GM12878 (cell line): ENCODE data around the gene HSD17B13. TPM values are rescaled to one million over a fixed set of nuclear protein-coding genes. Genes with fewer than 3 reads are reported as not detected.

Source experiments
- ATAC-seq: fragments of 200-7000 bp; cut with Tn5 transposase; 3 replicates; pipeline ENCODE4 v1.9.1; 2020; ENCODE audit warnings: mild to moderate bottlenecking, moderate library complexity
- BruUV-seq: library from RNA; stranded (reverse); fragments of 400-500 nt; replicated peaks from 2 replicates; lab custom pipeline; 2021; lab: Mats Ljungman, UMichigan
- CTCF ChIA-PET: fragments of 300-600 bp; sonication (Branson Sonifier 250); formaldehyde crosslinking; extraction: SDS; loops from one replicate; lab custom pipeline; 2021; ENCODE audit warnings: inconsistent platforms; lab: Yijun Ruan, JAX
- POLR2A ChIA-PET: fragments of 350-600 bp; formaldehyde crosslinking; extraction: SDS; loops from one replicate; lab custom pipeline; 2021; ENCODE audit warnings: inconsistent platforms; lab: Charles Lee
- RAD21 ChIA-PET: fragments of 300-600 bp; sonication (Branson Sonifier 250); formaldehyde crosslinking; loops from one replicate; lab custom pipeline; 2023; ENCODE audit warnings: antibody characterized with exemption; ENCODE audit not compliant: unreplicated experiment; lab: Charles Lee
- SMC1A ChIA-PET: fragments of 300-600 bp; sonication (Branson Sonifier 250); formaldehyde crosslinking; loops from one replicate; lab custom pipeline; 2023; ENCODE audit not compliant: unreplicated experiment, uncharacterized antibody; lab: Charles Lee
- DNase-seq: peaks from one replicate; pipeline ENCODE4 v3.0.0-alpha.2; 2011; ENCODE audit warnings: low read depth, low spot score
- FAIRE-seq: peaks from 3 replicates; lab custom pipeline; 2011; peaks lifted over from hg19 to GRCh38; lab: Jason Lieb, UNC
- H2AFZ ChIP-seq: 2 replicates; pipeline ENCODE4 v1.6.0; 2011; ENCODE audit warnings: low read depth, low read length, control low read depth; ENCODE audit not compliant: control insufficient read depth
- H3K27ac ChIP-seq: 2 replicates; pipeline ENCODE4 v1.5.1; 2011; ENCODE audit warnings: control low read depth; ENCODE audit not compliant: control insufficient read depth, insufficient read depth
- H3K27me3 ChIP-seq, 2 experiments: replicated peaks in 1 of 2; 2 replicates each; pipeline versions ENCODE4 v1.6.0 to v1.6.1; 2011; ENCODE audit warnings: low read length in 1 of 2; ENCODE audit not compliant: control insufficient read depth in 2 of 2, insufficient read depth in 2 of 2
- H3K36me3 ChIP-seq, 2 experiments: 2 replicates each; pipeline ENCODE4 v1.5.1; 2011; ENCODE audit warnings: low read length in 1 of 2; ENCODE audit not compliant: control insufficient read depth in 2 of 2, insufficient read depth in 2 of 2
- H3K4me1 ChIP-seq: 2 replicates; pipeline ENCODE4 v1.6.1; 2011; ENCODE audit warnings: mild to moderate bottlenecking, low read length, moderate library complexity, mixed read lengths; ENCODE audit not compliant: control insufficient read depth, insufficient read depth
- H3K4me2 ChIP-seq: 2 replicates; pipeline ENCODE4 v1.6.0; 2011; ENCODE audit warnings: control low read depth; ENCODE audit not compliant: control insufficient read depth, insufficient read depth
- H3K4me3 ChIP-seq: fragments of 200-600 bp; sonication (generic); 2 replicates; pipeline ENCODE4 v1.5.1; 2016
- H3K79me2 ChIP-seq: 2 replicates; pipeline ENCODE4 v1.6.0; 2011; ENCODE audit warnings: low read length; ENCODE audit not compliant: control insufficient read depth, insufficient read depth
- H3K9ac ChIP-seq: 2 replicates; pipeline ENCODE4 v1.8.0; 2011; ENCODE audit warnings: low read length, control low read depth, mixed read lengths; ENCODE audit not compliant: control insufficient read depth, insufficient read depth
- H3K9me3 ChIP-seq: replicated peaks from 3 replicates; pipeline ENCODE4 v1.5.1; 2011; ENCODE audit warnings: mild to moderate bottlenecking, low read length; ENCODE audit not compliant: control insufficient read depth, insufficient read depth
- H4K20me1 ChIP-seq: 2 replicates; pipeline ENCODE4 v1.6.0; 2011; ENCODE audit not compliant: control insufficient read depth, insufficient read depth
- ESRRA ChIP-seq: IDR thresholded peaks from 2 replicates; pipeline ENCODE4 v1.6.1; 2012; ENCODE audit warnings: mild to moderate bottlenecking, low read length, improper control_type of control experiment
- GATAD2B ChIP-seq: fragments of 450-650 bp; conservative IDR thresholded peaks from 2 replicates; pipeline ENCODE4 v1.6.1; 2017; ENCODE audit warnings: low read depth, mild to moderate bottlenecking, moderate library complexity
- HCFC1 ChIP-seq: fragments of 150-350 bp; IDR thresholded peaks from 2 replicates; pipeline ENCODE4 v1.6.1; 2014; ENCODE audit warnings: low read length
- IKZF1 ChIP-seq: fragments of 450-650 bp; conservative IDR thresholded peaks from 2 replicates; pipeline ENCODE4 v1.6.1; 2017; ENCODE audit warnings: antibody characterized with exemption, mild to moderate bottlenecking
- JUNB ChIP-seq: IDR thresholded peaks from 2 replicates; pipeline ENCODE4 v1.6.1; 2016; ENCODE audit warnings: antibody characterized with exemption, mild to moderate bottlenecking
- KDM1A ChIP-seq: fragments of 200-600 bp; sonication (generic); IDR thresholded peaks from 2 replicates; pipeline ENCODE4 v1.6.1; 2016; ENCODE audit warnings: borderline replicate concordance
- MEF2A ChIP-seq: IDR thresholded peaks from 2 replicates; pipeline ENCODE4 v1.6.1; 2011; ENCODE audit warnings: low read depth, mild to moderate bottlenecking, low read length, moderate library complexity; ENCODE audit not compliant: insufficient read depth
- MXI1 ChIP-seq: fragments of 150-350 bp; IDR thresholded peaks from 2 replicates; pipeline ENCODE4 v1.6.1; 2011; ENCODE audit warnings: low read depth, mild to moderate bottlenecking, inconsistent platforms, low read length, improper control_type of control experiment
- POLR2AphosphoS2 ChIP-seq: IDR thresholded peaks from 2 replicates; pipeline ENCODE4 v1.6.1; 2011; ENCODE audit warnings: low read depth, mild to moderate bottlenecking, low read length, improper control_type of control experiment, moderate library complexity
- SMAD1 ChIP-seq: fragments of 450-650 bp; IDR thresholded peaks from 2 replicates; pipeline ENCODE4 v1.6.1; 2018; ENCODE audit warnings: mild to moderate bottlenecking, low read depth; ENCODE audit not compliant: partially characterized antibody
- SP1 ChIP-seq: IDR thresholded peaks from one replicate; pipeline ENCODE4 v1.6.1; 2011; ENCODE audit warnings: low read depth, low read length
- TCF3 ChIP-seq: IDR thresholded peaks from 2 replicates; pipeline ENCODE4 v1.6.1; 2012; ENCODE audit warnings: low read depth, mild to moderate bottlenecking, low read length, borderline replicate concordance; ENCODE audit not compliant: insufficient read depth
- YY1 ChIP-seq: IDR thresholded peaks from 2 replicates; pipeline ENCODE4 v1.6.1; 2011; ENCODE audit warnings: low read depth, mild to moderate bottlenecking, low read length
- ZBTB40 ChIP-seq: fragments of 450-650 bp; IDR thresholded peaks from 2 replicates; pipeline ENCODE4 v1.6.1; 2016; ENCODE audit warnings: mild to moderate bottlenecking, moderate library complexity, borderline replicate concordance
- ZNF622 ChIP-seq: fragments of 450-650 bp; IDR thresholded peaks from 2 replicates; pipeline ENCODE4 v1.6.1; 2017; ENCODE audit warnings: mild to moderate bottlenecking, inconsistent platforms
- WGBS: methylation state at CpG from one replicate; pipeline ENCODE4 v1.1.6; 2016; ENCODE audit warnings: low lambda C conversion rate; ENCODE audit not compliant: insufficient replicate concordance, insufficient coverage; ENCODE audit errors: missing lambda C conversion rate; 5-methylcytosine and 5-hydroxymethylcytosine counted together
- in situ Hi-C: fragments of 300-500 bp; cut with MboI; formaldehyde crosslinking; loops from 9 replicates; pipeline ENCODE4 v1.14.3; 2018; ENCODE audit warnings: mixed read lengths
- intact Hi-C: fragments of 100-400 bp; cut with micrococcal nuclease; formaldehyde crosslinking; loops from one replicate; pipeline ENCODE4 v1.14.2; 2022; ENCODE audit not compliant: unreplicated experiment
- polyA plus RNA-seq, 11 experiments: library from polyadenylated mRNA; depleted of rRNA in 4 of 11; unstranded in 6 of 11; stranded (reverse) in 5 of 11; fragments of >200 nt; fragmentation: Nextera tagmentation in 4 of 11; fragmentation: Illumina TruSeq in 1 of 11; extraction: Ambion mirVana in 4 of 11; extraction: Trizol in 1 of 11; gene quantifications; 1 replicate in 1 of 11; 2 replicates in 10 of 11; pipeline versions ENCODE4 v1.2.1 to v1.2.3, GENCODE V29; 2011 to 2016; ENCODE audit warnings: inconsistent platforms in 2 of 11, missing spikeins in 2 of 11, low read depth in 1 of 11
- total RNA-seq, 4 experiments: library from RNA; depleted of rRNA in 3 of 4; stranded (reverse); fragments of >200 nt in 3 of 4; fragmentation: Illumina TruSeq in 1 of 4; extraction: Trizol in 1 of 4; gene quantifications; 2 replicates each; pipeline versions ENCODE4 v1.2.1 to v1.2.3, GENCODE V29; 2013 to 2021
- TF ChIP-seq, protein P1 (sequence below): fragments of 450-650 bp; IDR thresholded peaks from 2 replicates; pipeline ENCODE4 v1.6.1; 2017; ENCODE audit warnings: mild to moderate bottlenecking

The HSD17B13 gene
- total and polyA plus RNA-seq, 10 of the 15 experiments (the other 5 are each of a cell fraction or from before 2014, with no cell fraction given): 0.03 to 0.09 (median 0.04) TPM; not detected in 4

GRCh38 chr4:87257523-87257922 is 65.2 kb downstream of the HSD17B13 start:
- Histone ChIP-seq H3K9me3 (no peaks in the 10 kb centered on the region; the same call in 1 of the 3 replicates), H2AFZ (no peak overlapping the region), H3K36me3 (no peaks in the 10 kb centered on the region), H3K4me1 (no peaks in the 10 kb centered on the region), H4K20me1 (no peaks in the 10 kb centered on the region), H3K9ac (no peak overlapping the region), H3K27me3 (no peaks in the 10 kb centered on the region), H3K4me3 (no peak overlapping the region), H3K4me2 (no peak overlapping the region), H3K79me2 (no peaks in the 10 kb centered on the region), H3K27ac (no peak overlapping the region)
- ATAC-seq: no peak
- WGBS: 31% methylated on average over 3 of the region's 3 CpGs
- no TSS peak for BruUV-seq
- ChIA-PET SMC1A (no interaction called here), RAD21 (no interaction called here), CTCF (interaction anchor here (0.6 kb wide), 1 partner anchor 11 kb away, joined by 3 read pairs; no protein-coding TSS in a partner anchor), POLR2A (no interaction called here)
- DNase-seq: no peak
- in situ Hi-C loops (no loop called here), intact Hi-C loops (no loop called here)
- TF ChIP-seq SP1 (no peak), SMAD1 (no peak), ZNF622 (no peak), IKZF1 (no peak), GATAD2B (no peak), MEF2A (no peak), POLR2AphosphoS2 (no peak), ZBTB40 (no peak), JUNB (no peak), KDM1A (no peak), MXI1 (no peak), YY1 (no peak), TCF3 (no peak), HCFC1 (no peak), ESRRA (no peak)
- TF ChIP-seq, protein P1, sequence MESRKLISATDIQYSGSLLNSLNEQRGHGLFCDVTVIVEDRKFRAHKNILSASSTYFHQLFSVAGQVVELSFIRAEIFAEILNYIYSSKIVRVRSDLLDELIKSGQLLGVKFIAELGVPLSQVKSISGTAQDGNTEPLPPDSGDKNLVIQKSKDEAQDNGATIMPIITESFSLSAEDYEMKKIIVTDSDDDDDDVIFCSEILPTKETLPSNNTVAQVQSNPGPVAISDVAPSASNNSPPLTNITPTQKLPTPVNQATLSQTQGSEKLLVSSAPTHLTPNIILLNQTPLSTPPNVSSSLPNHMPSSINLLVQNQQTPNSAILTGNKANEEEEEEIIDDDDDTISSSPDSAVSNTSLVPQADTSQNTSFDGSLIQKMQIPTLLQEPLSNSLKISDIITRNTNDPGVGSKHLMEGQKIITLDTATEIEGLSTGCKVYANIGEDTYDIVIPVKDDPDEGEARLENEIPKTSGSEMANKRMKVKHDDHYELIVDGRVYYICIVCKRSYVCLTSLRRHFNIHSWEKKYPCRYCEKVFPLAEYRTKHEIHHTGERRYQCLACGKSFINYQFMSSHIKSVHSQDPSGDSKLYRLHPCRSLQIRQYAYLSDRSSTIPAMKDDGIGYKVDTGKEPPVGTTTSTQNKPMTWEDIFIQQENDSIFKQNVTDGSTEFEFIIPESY: no peak
- no peak for FAIRE-seq
